HepG2 (cell line): ENCODE measurements around the gene HLF. TPM values are rescaled to one million over a fixed set of nuclear protein-coding genes. Genes with fewer than 3 reads are reported as not detected.

Experiments used
- BRCA1 ChIP-seq: sonication (generic); formaldehyde crosslinking; IDR thresholded peaks from 2 replicates; pipeline ENCODE4 v1.4.0; 2020; ENCODE audit warnings: missing genetic modification reagents
- CBX1 ChIP-seq: IDR thresholded peaks from one replicate; pipeline ENCODE4 v1.6.1; 2016; ENCODE audit warnings: antibody characterized with exemption, low read depth
- CSRNP2 ChIP-seq: sonication (generic); formaldehyde crosslinking; conservative IDR thresholded peaks from 2 replicates; pipeline ENCODE4 v1.8.0; 2022; ENCODE audit warnings: low read depth, missing genetic modification reagents
- FOSL1 ChIP-seq: sonication (generic); formaldehyde crosslinking; IDR thresholded peaks from 2 replicates; pipeline ENCODE4 v1.9.0; 2021; ENCODE audit warnings: missing genetic modification reagents, borderline replicate concordance
- GZF1 ChIP-seq: sonication (generic); formaldehyde crosslinking; IDR thresholded peaks from 2 replicates; pipeline ENCODE4 v1.5.1; 2020; ENCODE audit warnings: mild to moderate bottlenecking, missing genetic modification reagents
- HCFC1 ChIP-seq: fragments of 150-350 bp; IDR thresholded peaks from 2 replicates; pipeline ENCODE4 v1.6.1; 2014; ENCODE audit warnings: low read depth, low read length
- KDM1A ChIP-seq: IDR thresholded peaks from 2 replicates; pipeline ENCODE4 v1.6.1; 2016; ENCODE audit warnings: missing compliant biosample characterization
- MAFF ChIP-seq: IDR thresholded peaks from 2 replicates; pipeline ENCODE4 v1.6.1; 2011; ENCODE audit warnings: low read depth, low read length, improper control_type of control experiment
- MATR3 ChIP-seq: sonication (generic); formaldehyde crosslinking; IDR thresholded peaks from 2 replicates; pipeline ENCODE4 v1.4.0; 2020; ENCODE audit warnings: missing genetic modification reagents
- MXI1 ChIP-seq: IDR thresholded peaks from 3 replicates; pipeline ENCODE4 v1.6.1; 2012; ENCODE audit warnings: low read depth, low read length, inconsistent platforms, borderline replicate concordance
- NFATC3 ChIP-seq: sonication (generic); formaldehyde crosslinking; IDR thresholded peaks from 2 replicates; pipeline ENCODE4 v1.5.1; 2020; ENCODE audit warnings: mild to moderate bottlenecking, missing genetic modification reagents
- NFKB2 ChIP-seq: sonication (generic); formaldehyde crosslinking; IDR thresholded peaks from 2 replicates; pipeline ENCODE4 v1.4.0; 2020; ENCODE audit warnings: missing genetic modification reagents, borderline replicate concordance
- NR2C2 ChIP-seq: sonication (generic); formaldehyde crosslinking; IDR thresholded peaks from 2 replicates; pipeline ENCODE4 v1.4.0; 2020; ENCODE audit warnings: missing genetic modification reagents, mild to moderate bottlenecking, moderate library complexity, borderline replicate concordance
- POLR2AphosphoS2 ChIP-seq: IDR thresholded peaks from 2 replicates; pipeline ENCODE4 v1.6.1; 2011; ENCODE audit warnings: low read depth, low read length, improper control_type of control experiment
- RBAK ChIP-seq: sonication (generic); formaldehyde crosslinking; IDR thresholded peaks from 2 replicates; pipeline ENCODE4 v1.5.1; 2020; ENCODE audit warnings: mild to moderate bottlenecking, missing genetic modification reagents
- SCMH1 ChIP-seq: sonication (generic); formaldehyde crosslinking; IDR thresholded peaks from 2 replicates; pipeline ENCODE4 v1.9.0; 2021; ENCODE audit warnings: missing genetic modification reagents, mild to moderate bottlenecking, borderline replicate concordance
- SP5 ChIP-seq: IDR thresholded peaks from 2 replicates; pipeline ENCODE4 v1.6.1; 2016; ENCODE audit warnings: low read depth, borderline replicate concordance
- YEATS2 ChIP-seq: sonication (generic); formaldehyde crosslinking; IDR thresholded peaks from 2 replicates; pipeline ENCODE4 v1.4.0; 2020; ENCODE audit warnings: missing genetic modification reagents, borderline replicate concordance
- ZFP37 ChIP-seq: sonication (generic); formaldehyde crosslinking; IDR thresholded peaks from 2 replicates; pipeline ENCODE4 v1.4.0; 2020; ENCODE audit warnings: missing genetic modification reagents, borderline replicate concordance
- ZNF326 ChIP-seq: sonication (generic); formaldehyde crosslinking; IDR thresholded peaks from 2 replicates; pipeline ENCODE4 v1.4.0; 2020; ENCODE audit warnings: missing genetic modification reagents, borderline replicate concordance
- ZNF350 ChIP-seq: sonication (generic); formaldehyde crosslinking; IDR thresholded peaks from 2 replicates; pipeline ENCODE4 v1.4.0; 2020; ENCODE audit warnings: mild to moderate bottlenecking, low read depth, missing genetic modification reagents, borderline replicate concordance
- ZNF619 ChIP-seq: sonication (generic); formaldehyde crosslinking; IDR thresholded peaks from 2 replicates; pipeline ENCODE4 v1.4.0; 2020; ENCODE audit warnings: mild to moderate bottlenecking, missing genetic modification reagents
- ZNF740 ChIP-seq: sonication (generic); formaldehyde crosslinking; IDR thresholded peaks from 2 replicates; pipeline ENCODE4 v1.4.0; 2020; ENCODE audit warnings: missing genetic modification reagents
- ZNF770 ChIP-seq: sonication (generic); formaldehyde crosslinking; IDR thresholded peaks from 2 replicates; pipeline ENCODE4 v1.5.0; 2020; ENCODE audit warnings: mild to moderate bottlenecking, missing genetic modification reagents
- polyA plus RNA-seq, 8 experiments: library from polyadenylated mRNA; depleted of rRNA in 3 of 8; stranded (reverse) in 7 of 8; unstranded in 1 of 8; fragments of >200 nt; fragmentation: Illumina TruSeq in 4 of 8; extraction: Trizol in 4 of 8; gene quantifications; 2 replicates each; pipeline versions ENCODE4 v1.2.1 to v1.2.3, GENCODE V29; 2011 to 2016; ENCODE audit warnings: low read depth in 4 of 8, missing spikeins in 1 of 8, mixed read lengths in 1 of 8; ENCODE audit not compliant: insufficient read depth in 1 of 8
- total RNA-seq, 5 experiments: library from RNA; depleted of rRNA; stranded (reverse); fragments of >200 nt; fragmentation: Illumina TruSeq; extraction: Trizol; gene quantifications; 2 replicates each; pipeline ENCODE4 v1.2.3, GENCODE V29; 2016; ENCODE audit warnings: low read depth in 1 of 5
- TF ChIP-seq, protein P1 (sequence below): sonication (generic); formaldehyde crosslinking; IDR thresholded peaks from 2 replicates; pipeline ENCODE4 v1.8.0; 2023; ENCODE audit warnings: mild to moderate bottlenecking, missing genetic modification reagents

HLF gene
- total and polyA plus RNA-seq, 2 of the 13 experiments (the other 11 are each of a cell fraction or from before 2014, with no cell fraction given), result 202 to 346 TPM

GRCh38 chr17:55267777-55268648 lies 3.3 kb downstream of the HLF start (continued):
- TF ChIP-seq ZNF326 (CRISPR knock-in tag), result no peak
- no peak for TF ChIP-seq KDM1A
- TF ChIP-seq HCFC1, result no peak
- TF ChIP-seq FOSL1, result no peak
- no peak for TF ChIP-seq MAFF
- peak; percentile 74; the same call in 1 of the 2 replicates for TF ChIP-seq BRCA1 (CRISPR knock-in tag)
- no peak for TF ChIP-seq SCMH1 (CRISPR knock-in tag)
- TF ChIP-seq GZF1 (CRISPR knock-in tag), result no peak
- TF ChIP-seq CBX1, result no peak
- TF ChIP-seq CSRNP2 (CRISPR knock-in tag), result no peak
- no peak for TF ChIP-seq MXI1
- TF ChIP-seq NFKB2, result peak; percentile 76; the same call in 1 of the 2 replicates
- TF ChIP-seq, protein P1, sequence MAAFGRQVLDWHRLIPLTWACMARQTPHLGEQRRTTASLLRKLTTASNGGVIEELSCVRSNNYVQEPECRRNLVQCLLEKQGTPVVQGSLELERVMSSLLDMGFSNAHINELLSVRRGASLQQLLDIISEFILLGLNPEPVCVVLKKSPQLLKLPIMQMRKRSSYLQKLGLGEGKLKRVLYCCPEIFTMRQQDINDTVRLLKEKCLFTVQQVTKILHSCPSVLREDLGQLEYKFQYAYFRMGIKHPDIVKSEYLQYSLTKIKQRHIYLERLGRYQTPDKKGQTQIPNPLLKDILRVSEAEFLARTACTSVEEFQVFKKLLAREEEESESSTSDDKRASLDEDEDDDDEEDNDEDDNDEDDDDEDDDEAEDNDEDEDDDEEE, result peak; percentile 71; the same call in 1 of the 2 replicates
- TF ChIP-seq ZNF770 (CRISPR knock-in tag), result peak; percentile 39; the same call in 1 of the 2 replicates
- no peak for TF ChIP-seq NFATC3 (CRISPR knock-in tag)
- no peak for TF ChIP-seq SP5
- TF ChIP-seq RBAK (CRISPR knock-in tag), result no peak
- TF ChIP-seq ZNF350 (CRISPR knock-in tag), result peak; percentile 58; the same call in 1 of the 2 replicates
- no peak for TF ChIP-seq ZFP37 (CRISPR knock-in tag)
- TF ChIP-seq NR2C2 (CRISPR knock-in tag), result no peak
- TF ChIP-seq YEATS2 (CRISPR knock-in tag), result no peak
- no peak for TF ChIP-seq POLR2AphosphoS2
- no peak for TF ChIP-seq ZNF740 (CRISPR knock-in tag)
- no peak for TF ChIP-seq ZNF619 (CRISPR knock-in tag)
- no peak for TF ChIP-seq MATR3
